H1 (cell line): ENCODE results near the gene CDK5R2. TPM values are rescaled to one million over a fixed set of nuclear protein-coding genes. Genes with fewer than 3 reads are reported as not detected.

ENCODE experiments used
- CTCF ChIA-PET: fragments of 300-600 bp; sonication (Branson Sonifier 250); formaldehyde crosslinking; loops from one replicate; lab custom pipeline; 2021; ENCODE audit not compliant: partially characterized antibody; lab: Charles Lee
- POLR2A ChIA-PET: fragments of 300-600 bp; sonication (Branson Sonifier 250); formaldehyde crosslinking; loops from one replicate; lab custom pipeline; 2021; ENCODE audit warnings: inconsistent platforms; ENCODE audit not compliant: partially characterized antibody; lab: Charles Lee
- DNase-seq, 2 experiments: peaks; one replicate each; pipeline versions ENCODE4 v3.0.0 to v3.0.0-alpha.2; 2010 to 2022; ENCODE audit warnings: low spot score in 2 of 2, low read depth in 1 of 2, mixed read lengths in 1 of 2
- FAIRE-seq: peaks from 2 replicates; lab custom pipeline; 2011; peaks lifted over from hg19 to GRCh38; lab: Jason Lieb, UNC
- H2AFZ ChIP-seq: 2 replicates; pipeline ENCODE4 v1.8.1; 2012; ENCODE audit warnings: low read length, inconsistent platforms
- H2AK5ac ChIP-seq: 2 replicates; pipeline ENCODE4 v1.6.1; 2013; ENCODE audit warnings: low read depth, low read length
- H2BK120ac ChIP-seq: replicated peaks from 2 replicates; pipeline ENCODE3; 2013; ENCODE audit warnings: low read depth, low read length, inconsistent platforms
- H2BK12ac ChIP-seq: 2 replicates; pipeline ENCODE4 v1.6.1; 2013; ENCODE audit warnings: low read depth, low read length
- H2BK15ac ChIP-seq: 2 replicates; pipeline ENCODE4 v1.6.1; 2013; ENCODE audit warnings: low read length
- H2BK20ac ChIP-seq: 2 replicates; pipeline ENCODE4 v1.6.1; 2013; ENCODE audit warnings: low read length
- H2BK5ac ChIP-seq: 2 replicates; pipeline ENCODE4 v1.6.1; 2013; ENCODE audit warnings: low read depth, low read length
- H3K14ac ChIP-seq: 2 replicates; pipeline ENCODE4 v1.6.1; 2013; ENCODE audit warnings: inconsistent platforms; ENCODE audit not compliant: insufficient read length
- H3K18ac ChIP-seq: 2 replicates; pipeline ENCODE4 v1.6.1; 2013; ENCODE audit warnings: low read length; ENCODE audit errors: extremely low read depth
- H3K23ac ChIP-seq: 2 replicates; pipeline ENCODE4 v1.6.1; 2013; ENCODE audit warnings: inconsistent platforms; ENCODE audit not compliant: insufficient read length
- H3K23me2 ChIP-seq: 2 replicates; pipeline ENCODE4 v1.6.1; 2013; ENCODE audit warnings: low read depth, low read length
- H3K27ac ChIP-seq: 2 replicates; pipeline ENCODE4 v1.6.1; 2011; ENCODE audit warnings: low read depth, low read length, inconsistent platforms
- H3K27me3 ChIP-seq, 4 experiments: replicated peaks in 1 of 4; 1 replicate in 1 of 4; 2 replicates in 3 of 4; pipeline versions ENCODE4 v1.6.1 to v1.8.1; 2011 to 2013; ENCODE audit warnings: low read length in 3 of 4, mild to moderate bottlenecking in 3 of 4, inconsistent platforms in 2 of 4, mixed read lengths in 2 of 4, moderate library complexity in 1 of 4; ENCODE audit not compliant: control insufficient read depth in 3 of 4, insufficient read depth in 3 of 4; ENCODE audit errors: extremely low read depth in 1 of 4
- H3K36me3 ChIP-seq, 4 experiments: 2 replicates each; pipeline versions ENCODE4 v1.6.1 to v1.8.1; 2011 to 2013; ENCODE audit warnings: mild to moderate bottlenecking in 4 of 4, low read length in 3 of 4, moderate library complexity in 2 of 4, control low read depth in 1 of 4, inconsistent platforms in 1 of 4; ENCODE audit not compliant: insufficient read depth in 4 of 4, control insufficient read depth in 2 of 4
- H3K4ac ChIP-seq: replicated peaks from 2 replicates; pipeline ENCODE3; 2013; ENCODE audit warnings: low read length, low read depth, mixed read lengths, inconsistent platforms; ENCODE audit not compliant: insufficient read length
- H3K4me1 ChIP-seq, 4 experiments: replicated peaks in 1 of 4; 1 replicate in 1 of 4; 2 replicates in 3 of 4; pipeline versions ENCODE4 v1.6.1 to v1.8.1; 2011 to 2013; ENCODE audit warnings: low read length in 3 of 4, inconsistent platforms in 2 of 4, mixed read lengths in 1 of 4; ENCODE audit not compliant: insufficient read depth in 4 of 4, control insufficient read depth in 3 of 4
- H3K4me2 ChIP-seq, 2 experiments: 2 replicates each; pipeline versions ENCODE4 v1.6.1 to v1.8.1; 2011 to 2013; ENCODE audit warnings: low read depth in 2 of 2, low read length in 2 of 2, control low read depth in 1 of 2, inconsistent platforms in 1 of 2, mild to moderate bottlenecking in 1 of 2; ENCODE audit not compliant: insufficient read depth in 1 of 2
- H3K4me3 ChIP-seq, 4 experiments: fragments of 200-600, 300-600 bp in 1 of 4; sonication (generic), shearing (Covaris generic), sonication (Bioruptor Twin) in 1 of 4; 2 replicates each; pipeline versions ENCODE4 v1.5.1 to v1.8.1; 2011 to 2016; ENCODE audit warnings: low read length in 4 of 4, low read depth in 3 of 4, control low read depth in 2 of 4, inconsistent platforms in 2 of 4, mild to moderate bottlenecking in 2 of 4, mixed read lengths in 1 of 4, moderate library complexity in 1 of 4; ENCODE audit not compliant: insufficient read depth in 2 of 4; ENCODE audit errors: extremely low read depth in 1 of 4
- H3K56ac ChIP-seq: replicated peaks from 2 replicates; pipeline ENCODE3; 2013; ENCODE audit warnings: low read depth, mild to moderate bottlenecking, mixed read lengths, low read length, inconsistent platforms; ENCODE audit not compliant: insufficient read length
- H3K79me1 ChIP-seq: 2 replicates; pipeline ENCODE4 v1.6.1; 2013; ENCODE audit warnings: low read depth, low read length, control low read depth
- H3K79me2 ChIP-seq, 2 experiments: 2 replicates each; pipeline versions ENCODE4 v1.6.1 to v1.8.1; 2012 to 2013; ENCODE audit warnings: low read length in 2 of 2, mild to moderate bottlenecking in 2 of 2, inconsistent platforms in 1 of 2; ENCODE audit not compliant: insufficient read depth in 2 of 2, control insufficient read depth in 1 of 2
- H3K9ac ChIP-seq, 4 experiments: replicated peaks in 1 of 4; 1 replicate in 1 of 4; 2 replicates in 3 of 4; pipeline versions ENCODE4 v1.6.1 to v1.8.1; 2011 to 2013; ENCODE audit warnings: low read depth in 3 of 4, low read length in 3 of 4, control low read depth in 2 of 4, mild to moderate bottlenecking in 2 of 4, moderate library complexity in 2 of 4, inconsistent platforms in 1 of 4; ENCODE audit errors: extremely low read depth in 1 of 4
- H3K9me3 ChIP-seq, 2 experiments: 2 replicates each; pipeline versions ENCODE4 v1.6.1 to v1.8.1; 2012 to 2013; ENCODE audit warnings: mild to moderate bottlenecking in 2 of 2, moderate library complexity in 2 of 2, control low read depth in 1 of 2, inconsistent platforms in 1 of 2, low read depth in 1 of 2, low read length in 1 of 2, mixed read lengths in 1 of 2; ENCODE audit not compliant: insufficient read depth in 2 of 2
- H4K20me1 ChIP-seq, 2 experiments: replicated peaks in 1 of 2; 2 replicates each; pipeline versions ENCODE3 to v1.8.1; 2011 to 2013; ENCODE audit warnings: inconsistent platforms in 2 of 2, low read length in 2 of 2, mild to moderate bottlenecking in 1 of 2; ENCODE audit not compliant: insufficient read depth in 2 of 2, control insufficient read depth in 1 of 2
- H4K5ac ChIP-seq: 2 replicates; pipeline ENCODE4 v1.6.1; 2013; ENCODE audit warnings: low read length, low read depth, mixed read lengths, inconsistent platforms; ENCODE audit not compliant: insufficient read length
- H4K8ac ChIP-seq: 2 replicates; pipeline ENCODE4 v1.8.0; 2013; ENCODE audit warnings: mild to moderate bottlenecking, moderate library complexity, low read length, inconsistent platforms; ENCODE audit not compliant: insufficient read depth; ENCODE audit errors: extremely low read depth
- H4K91ac ChIP-seq: replicated peaks from 2 replicates; pipeline ENCODE3; 2013; ENCODE audit warnings: low read length, mixed read lengths, inconsistent platforms; ENCODE audit not compliant: insufficient read length
- KDM5A ChIP-seq: fragments of 200-600 bp; IDR thresholded peaks from 2 replicates; pipeline ENCODE4 v1.7.1; 2012; ENCODE audit warnings: mild to moderate bottlenecking, low read length, inconsistent platforms, mixed read lengths
- PHF8 ChIP-seq: fragments of 200-600 bp; sonication (generic); conservative IDR thresholded peaks from 2 replicates; pipeline ENCODE4 v1.7.1; 2012; ENCODE audit warnings: low read depth, mild to moderate bottlenecking, inconsistent platforms, low read length, moderate library complexity
- POLR2A ChIP-seq, 2 experiments: IDR thresholded peaks; 1 replicate in 1 of 2; 2 replicates in 1 of 2; pipeline ENCODE4 v1.6.1; 2011; ENCODE audit warnings: low read depth in 2 of 2, low read length in 2 of 2, mild to moderate bottlenecking in 2 of 2; ENCODE audit errors: control extremely low read depth in 1 of 2
- USF2 ChIP-seq: IDR thresholded peaks from 2 replicates; pipeline ENCODE4 v1.6.1; 2011; ENCODE audit warnings: low read length, improper control_type of control experiment
- WGBS, 2 experiments: shearing (Covaris generic) in 1 of 2; methylation state at CpG; one replicate each; pipeline versions ENCODE4 v1.1.6 to v1.1.7; 2013 to 2015; ENCODE audit warnings: low lambda C conversion rate in 2 of 2, mixed read lengths in 2 of 2, inconsistent platforms in 1 of 2, low coverage in 1 of 2, missing lambda C conversion rate in 1 of 2; ENCODE audit not compliant: insufficient replicate concordance in 2 of 2, insufficient coverage in 1 of 2, insufficient read length in 1 of 2; ENCODE audit errors: extremely low coverage in 1 of 2, missing lambda C conversion rate in 1 of 2; 5-methylcytosine and 5-hydroxymethylcytosine counted together
- polyA plus RNA-seq, 7 experiments: library from polyadenylated mRNA; depleted of rRNA in 3 of 7; stranded (reverse) in 5 of 7; unstranded in 2 of 7; fragments of >200 nt in 5 of 7; fragments of 200-250 nt in 2 of 7; gene quantifications; 1 replicate in 5 of 7; 2 replicates in 1 of 7; 4 replicates in 1 of 7; pipeline versions ENCODE4 v1.2.1 to v1.2.3, GENCODE V29; 2011 to 2013; ENCODE audit warnings: missing spikeins in 2 of 7, mixed read lengths in 2 of 7
- total RNA-seq: library from RNA; stranded (reverse); fragmentation: NEBNext Ultra II Directional; extraction: Animal tissue kit (Norgen Biotek cat#: 25700); gene quantifications from 2 replicates; pipeline ENCODE4 v1.2.1, GENCODE V29; 2021

CDK5R2 gene
- total and polyA plus RNA-seq, 2 of the 8 experiments (the other 6 are each of a cell fraction or from before 2014, with no cell fraction given), result 0.14 TPM; not detected in 1

- Histone ChIP-seq H3K23ac (no peak overlapping the region), H4K8ac (no peak overlapping the region), H3K27ac (no peak overlapping the region), H3K9me3 (no peaks in the 10 kb centered on the region), H3K4ac (no peak overlapping the region), H3K4me3 (no peak overlapping the region), H2BK12ac (no peak overlapping the region), H3K14ac (no peak overlapping the region), H3K4me1 (peaks cover 0 to 7% (median 6%) of the 10 kb centered on the region in 4 experiments; a peak in 6 of 7 replicates), H2AFZ (no peak overlapping the region), H3K4me2 (no peak overlapping the region), H3K18ac (no peak overlapping the region), H3K56ac (no peak overlapping the region), H3K79me2 (no peaks in the 10 kb centered on the region), H2BK15ac (no peak overlapping the region), H2BK120ac (no peak overlapping the region), H2BK5ac (no peak overlapping the region), H3K36me3 (peaks cover 0 to 2% (median 0%) of the 10 kb centered on the region in 4 experiments; a peak in 1 of 8 replicates), H3K23me2 (peaks cover 6% of the 10 kb centered on the region), H2BK20ac (no peak overlapping the region), H4K91ac (no peak overlapping the region), H3K27me3 (peaks cover 7 to 39% (median 24%) of the 10 kb centered on the region in 4 experiments)
- ChIA-PET POLR2A (interaction anchor here (0.7 to 1.2 kb wide), 3 partner anchors 14 to 53 kb away, joined by 3 to 5 read pairs (median 3); no protein-coding TSS in a partner anchor), CTCF (interaction anchor here (0.8 to 6.8 kb wide), 11 partner anchors 8 to 165 kb away, joined by 3 to 50 read pairs (median 4); no protein-coding TSS in a partner anchor)
- FAIRE-seq, result no peak
- 82% methylated on average over 8 of the region's 8 CpGs; no CpG with 5 or more reads in 1 of the 2 experiments for WGBS, 2 experiments
- TF ChIP-seq PHF8 (no peak), POLR2A (IDR thresholded peaks at IDR 0.05; ENCODE audit: control extremely low read depth in 1 of 2, low read depth in 2 of 2, low read length in 2 of 2) (no peak), USF2 (no peak), KDM5A (no peak)
- TF ChIP-seq, all 59 proteins: peak for 0
- H2AK5ac ChIP-seq, result no peak overlapping the region
- no peak for DNase-seq
- H4K20me1 ChIP-seq, result no peaks in the 10 kb centered on the region
- H4K5ac ChIP-seq, result no peak overlapping the region
- no peak overlapping the region for H3K9ac ChIP-seq
- H3K79me1 ChIP-seq, result no peaks in the 10 kb centered on the region
Measured at GRCh38 chr2:218954541-218955300, 4.7 kb upstream of the CDK5R2 start.
